HCT116 (cell line): ENCODE measurements around the gene RSRC1. TPM values are rescaled to one million over a fixed set of nuclear protein-coding genes. Genes with fewer than 3 reads are reported as not detected.

Experiments used
- ATAC-seq: fragments of 200-7000 bp; cut with Tn5 transposase; 2 replicates; pipeline ENCODE4 v1.9.1; 2020; ENCODE audit warnings: mild to moderate bottlenecking, moderate library complexity
- BruUV-seq: library from RNA; stranded (reverse); fragments of 400-500 nt; replicated peaks from 2 replicates; lab custom pipeline; 2021; lab: Mats Ljungman, UMichigan
- CTCF ChIA-PET: fragments of 300-600 bp; sonication (Branson Sonifier 250); formaldehyde crosslinking; loops from one replicate; lab custom pipeline; 2021; ENCODE audit warnings: antibody characterized with exemption; lab: Charles Lee
- POLR2A ChIA-PET: fragments of 300-600, 350-600 bp; sonication (Branson Sonifier 250); formaldehyde crosslinking; loops from one replicate; lab custom pipeline; 2021; ENCODE audit warnings: antibody characterized with exemption; lab: Charles Lee
- RAD21 ChIA-PET, 2 experiments: fragments of 300-600 bp; sonication (Branson Sonifier 250); formaldehyde crosslinking; loops; one replicate each; lab custom pipeline; 2023; ENCODE audit warnings: low total read pairs in 2 of 2; ENCODE audit not compliant: uncharacterized antibody in 2 of 2, unreplicated experiment in 2 of 2, low non-redundant PET in 1 of 2; lab: Charles Lee
- DNase-seq: peaks from one replicate; pipeline ENCODE4 v3.0.0-alpha.2; 2010; ENCODE audit warnings: low read depth, low spot score
- H2AFZ ChIP-seq: fragments of 200-600 bp; shearing (Covaris generic), sonication (generic); 2 replicates; pipeline ENCODE4 v1.6.1; 2017; ENCODE audit warnings: low read depth, mixed run types, mixed read lengths, antibody characterized with exemption, low read length; ENCODE audit not compliant: poor library complexity, severe bottlenecking
- H3K27ac ChIP-seq: 2 replicates; pipeline ENCODE4 v1.5.1; 2012; ENCODE audit warnings: low read depth, low read length
- H3K27me3 ChIP-seq: fragments of 200-600 bp; sonication (generic); 2 replicates; pipeline ENCODE4 v1.6.1; 2016; ENCODE audit warnings: mixed run types, low read length, mixed read lengths; ENCODE audit not compliant: insufficient read depth
- H3K36me3 ChIP-seq, 2 experiments: fragments of 200-500 bp in 1 of 2; fragments of 200-600 bp in 1 of 2; sonication (Bioruptor generic) in 1 of 2; sonication (generic) in 1 of 2; 2 replicates each; pipeline versions ENCODE4 v1.5.1 to v1.6.1; 2014 to 2016; ENCODE audit warnings: low read length in 2 of 2, inconsistent platforms in 1 of 2, mixed read lengths in 1 of 2, mixed run types in 1 of 2; ENCODE audit not compliant: insufficient read depth in 2 of 2, control insufficient read depth in 1 of 2
- H3K4me1 ChIP-seq, 2 experiments: fragments of 200-600 bp in 1 of 2; sonication (generic) in 1 of 2; 2 replicates each; pipeline versions ENCODE4 v1.5.1 to v1.6.1; 2012 to 2017; ENCODE audit warnings: low read length in 2 of 2, inconsistent platforms in 1 of 2, mild to moderate bottlenecking in 1 of 2, mixed read lengths in 1 of 2, mixed run types in 1 of 2, moderate library complexity in 1 of 2; ENCODE audit not compliant: insufficient read depth in 2 of 2, control insufficient read depth in 1 of 2
- H3K4me2 ChIP-seq: fragments of 200-600 bp; sonication (generic); 2 replicates; pipeline ENCODE4 v1.6.1; 2017; ENCODE audit warnings: mixed run types, low read length, mixed read lengths
- H3K4me3 ChIP-seq, 2 experiments: fragments of 200-600 bp in 1 of 2; sonication (generic) in 1 of 2; replicated peaks in 1 of 2; 2 replicates each; pipeline ENCODE4 v1.5.1; 2011 to 2016; ENCODE audit warnings: low read length in 2 of 2, control low read depth in 1 of 2, low read depth in 1 of 2, mild to moderate bottlenecking in 1 of 2, mixed read lengths in 1 of 2, mixed run types in 1 of 2
- H3K79me2 ChIP-seq: fragments of 200-600 bp; sonication (generic); 2 replicates; pipeline ENCODE4 v1.6.1; 2017; ENCODE audit warnings: mild to moderate bottlenecking, mixed run types, low read length, moderate library complexity, mixed read lengths; ENCODE audit not compliant: insufficient read depth
- H3K9ac ChIP-seq: fragments of 200-600 bp; sonication (generic); 2 replicates; pipeline ENCODE4 v1.6.1; 2016; ENCODE audit warnings: low read length, mixed read lengths
- H3K9me2 ChIP-seq: fragments of 200-600 bp; sonication (generic), shearing (Covaris generic); 2 replicates; pipeline ENCODE4 v1.6.1; 2017; ENCODE audit warnings: mixed run types, mild to moderate bottlenecking, moderate library complexity; ENCODE audit not compliant: insufficient read depth
- H3K9me3 ChIP-seq, 2 experiments: fragments of 200-500 bp in 1 of 2; fragments of 200-600 bp in 1 of 2; sonication (Bioruptor generic) in 1 of 2; sonication (generic) in 1 of 2; 2 replicates each; pipeline ENCODE4 v1.6.1; 2014 to 2017; ENCODE audit warnings: low read length in 2 of 2, mixed read lengths in 2 of 2, inconsistent platforms in 1 of 2, low read depth in 1 of 2, mild to moderate bottlenecking in 1 of 2, mixed run types in 1 of 2, moderate library complexity in 1 of 2; ENCODE audit not compliant: control insufficient read depth in 1 of 2, insufficient read depth in 1 of 2
- H4K20me1 ChIP-seq: fragments of 200-600 bp; sonication (generic), shearing (Covaris generic); 2 replicates; pipeline ENCODE4 v1.6.1; 2017; ENCODE audit warnings: mixed run types, mild to moderate bottlenecking, moderate library complexity; ENCODE audit not compliant: insufficient read depth
- CBX3 ChIP-seq: IDR thresholded peaks from 2 replicates; pipeline ENCODE4 v1.6.1; 2012; ENCODE audit warnings: low read depth
- CEBPB ChIP-seq: IDR thresholded peaks from 2 replicates; pipeline ENCODE4 v1.6.1; 2012; ENCODE audit warnings: low read depth
- EGR1 ChIP-seq: IDR thresholded peaks from 2 replicates; pipeline ENCODE4 v1.6.1; 2012; ENCODE audit warnings: low read depth
- EZH2 ChIP-seq: fragments of 200-600 bp; sonication (generic); IDR thresholded peaks from 2 replicates; pipeline ENCODE4 v1.6.1; 2017; ENCODE audit warnings: antibody characterized with exemption, mixed run types
- FOSL1 ChIP-seq: IDR thresholded peaks from 2 replicates; pipeline ENCODE4 v1.6.1; 2012; ENCODE audit warnings: low read depth
- JUND ChIP-seq: IDR thresholded peaks from 2 replicates; pipeline ENCODE4 v1.6.1; 2012
- POLR2A ChIP-seq: IDR thresholded peaks from 2 replicates; pipeline ENCODE4 v1.7.0; 2011; ENCODE audit warnings: borderline replicate concordance; ENCODE audit not compliant: insufficient read depth, insufficient read length; ENCODE audit errors: extremely low read depth
- POLR2AphosphoS5 ChIP-seq: IDR thresholded peaks from 2 replicates; pipeline ENCODE4 v1.6.1; 2011; ENCODE audit warnings: mild to moderate bottlenecking, low read depth, low read length, moderate library complexity
- RAD21 ChIP-seq: IDR thresholded peaks from 2 replicates; pipeline ENCODE4 v1.6.1; 2012; ENCODE audit warnings: low read depth, mild to moderate bottlenecking
- SIN3A ChIP-seq: IDR thresholded peaks from 2 replicates; pipeline ENCODE4 v1.6.1; 2012; ENCODE audit warnings: low read depth
- SP1 ChIP-seq: IDR thresholded peaks from 2 replicates; pipeline ENCODE4 v1.6.1; 2012; ENCODE audit warnings: low read depth
- SRF ChIP-seq: IDR thresholded peaks from 2 replicates; pipeline ENCODE4 v1.6.1; 2012; ENCODE audit warnings: low read depth
- TCF7L2 ChIP-seq: IDR thresholded peaks from 2 replicates; pipeline ENCODE4 v1.7.0; 2011; ENCODE audit warnings: borderline replicate concordance, inconsistent platforms; ENCODE audit not compliant: insufficient read depth, insufficient read length; ENCODE audit errors: extremely low read depth
- YY1 ChIP-seq: IDR thresholded peaks from 2 replicates; pipeline ENCODE4 v1.6.1; 2011; ENCODE audit warnings: low read length, low read depth, moderate library complexity, mild to moderate bottlenecking; ENCODE audit not compliant: insufficient replicate concordance; ENCODE audit errors: extremely low read depth
- intact Hi-C: fragments of 100-400 bp; cut with micrococcal nuclease; formaldehyde crosslinking; loops from 2 replicates; pipeline ENCODE4 v1.10.0; 2022
- total RNA-seq: library from RNA; stranded (reverse); gene quantifications from one replicate; pipeline ENCODE4 v1.2.1, GENCODE V29; 2021; ENCODE audit not compliant: unreplicated experiment
- TF ChIP-seq, protein P1 (sequence below): IDR thresholded peaks from 2 replicates; pipeline ENCODE4 v1.6.1; 2011; ENCODE audit warnings: mild to moderate bottlenecking, low read length, moderate library complexity; ENCODE audit not compliant: insufficient replicate concordance; ENCODE audit errors: extremely low read depth
- TF ChIP-seq, protein P2 (sequence below), 3 experiments: fragments of 200-600 bp in 1 of 3; sonication (generic) in 1 of 3; IDR thresholded peaks in 2 of 3; conservative IDR thresholded peaks in 1 of 3; 2 replicates each; pipeline ENCODE4 v1.5.1; 2012 to 2017; ENCODE audit warnings: low read depth in 2 of 3, low read length in 2 of 3, antibody characterized with exemption in 1 of 3, borderline replicate concordance in 1 of 3, control low read depth in 1 of 3, mild to moderate bottlenecking in 1 of 3, mixed read lengths in 1 of 3, mixed run types in 1 of 3, moderate library complexity in 1 of 3; ENCODE audit not compliant: insufficient read depth in 1 of 3
- TF ChIP-seq, protein P3 (sequence below): IDR thresholded peaks from 2 replicates; pipeline ENCODE4 v1.6.1; 2012; ENCODE audit warnings: low read depth

Gene RSRC1
- total RNA-seq, 1 experiment from 2014 or later = 37.1 TPM

DNA sequence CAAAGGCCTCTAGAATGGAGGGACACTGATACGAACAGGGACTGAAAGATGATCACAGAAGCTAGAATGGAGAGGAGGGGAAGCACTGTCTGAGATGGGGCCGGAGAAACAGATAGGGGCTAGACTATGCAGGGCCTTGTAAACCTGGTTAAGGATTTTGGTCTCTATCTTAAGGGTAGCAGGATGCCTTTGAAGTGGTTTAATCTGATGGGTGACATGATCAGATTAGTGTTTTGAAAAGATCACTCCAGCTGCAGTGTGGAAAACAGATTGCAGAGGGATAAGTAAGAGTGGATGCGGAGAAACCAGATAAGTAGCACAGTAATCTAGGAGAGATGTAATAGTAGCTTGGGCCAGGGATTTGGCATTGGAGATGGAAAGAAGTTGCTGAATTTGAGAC is 108.1 kb downstream of the RSRC1 start:
- TF ChIP-seq YY1 (no peak), SRF (no peak), JUND (no peak), EGR1 (no peak), SP1 (no peak), RAD21 (no peak), POLR2AphosphoS5 (no peak), TCF7L2 (no peak), CEBPB (no peak), EZH2 (no peak), CBX3 (no peak), POLR2A (no peak), FOSL1 (no peak), SIN3A (no peak)
- TF ChIP-seq, protein P1, sequence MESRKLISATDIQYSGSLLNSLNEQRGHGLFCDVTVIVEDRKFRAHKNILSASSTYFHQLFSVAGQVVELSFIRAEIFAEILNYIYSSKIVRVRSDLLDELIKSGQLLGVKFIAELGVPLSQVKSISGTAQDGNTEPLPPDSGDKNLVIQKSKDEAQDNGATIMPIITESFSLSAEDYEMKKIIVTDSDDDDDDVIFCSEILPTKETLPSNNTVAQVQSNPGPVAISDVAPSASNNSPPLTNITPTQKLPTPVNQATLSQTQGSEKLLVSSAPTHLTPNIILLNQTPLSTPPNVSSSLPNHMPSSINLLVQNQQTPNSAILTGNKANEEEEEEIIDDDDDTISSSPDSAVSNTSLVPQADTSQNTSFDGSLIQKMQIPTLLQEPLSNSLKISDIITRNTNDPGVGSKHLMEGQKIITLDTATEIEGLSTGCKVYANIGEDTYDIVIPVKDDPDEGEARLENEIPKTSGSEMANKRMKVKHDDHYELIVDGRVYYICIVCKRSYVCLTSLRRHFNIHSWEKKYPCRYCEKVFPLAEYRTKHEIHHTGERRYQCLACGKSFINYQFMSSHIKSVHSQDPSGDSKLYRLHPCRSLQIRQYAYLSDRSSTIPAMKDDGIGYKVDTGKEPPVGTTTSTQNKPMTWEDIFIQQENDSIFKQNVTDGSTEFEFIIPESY = no peak
- TF ChIP-seq, protein P2, sequence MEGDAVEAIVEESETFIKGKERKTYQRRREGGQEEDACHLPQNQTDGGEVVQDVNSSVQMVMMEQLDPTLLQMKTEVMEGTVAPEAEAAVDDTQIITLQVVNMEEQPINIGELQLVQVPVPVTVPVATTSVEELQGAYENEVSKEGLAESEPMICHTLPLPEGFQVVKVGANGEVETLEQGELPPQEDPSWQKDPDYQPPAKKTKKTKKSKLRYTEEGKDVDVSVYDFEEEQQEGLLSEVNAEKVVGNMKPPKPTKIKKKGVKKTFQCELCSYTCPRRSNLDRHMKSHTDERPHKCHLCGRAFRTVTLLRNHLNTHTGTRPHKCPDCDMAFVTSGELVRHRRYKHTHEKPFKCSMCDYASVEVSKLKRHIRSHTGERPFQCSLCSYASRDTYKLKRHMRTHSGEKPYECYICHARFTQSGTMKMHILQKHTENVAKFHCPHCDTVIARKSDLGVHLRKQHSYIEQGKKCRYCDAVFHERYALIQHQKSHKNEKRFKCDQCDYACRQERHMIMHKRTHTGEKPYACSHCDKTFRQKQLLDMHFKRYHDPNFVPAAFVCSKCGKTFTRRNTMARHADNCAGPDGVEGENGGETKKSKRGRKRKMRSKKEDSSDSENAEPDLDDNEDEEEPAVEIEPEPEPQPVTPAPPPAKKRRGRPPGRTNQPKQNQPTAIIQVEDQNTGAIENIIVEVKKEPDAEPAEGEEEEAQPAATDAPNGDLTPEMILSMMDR (IDR thresholded peaks at IDR 0.05 in 2 of 3, conservative IDR thresholded peaks at IDR 0.05 in 1 of 3; ENCODE audit: borderline replicate concordance in 1 of 3, insufficient read depth in 1 of 3, low read depth in 2 of 3, low read length in 2 of 3) = no peak
- TF ChIP-seq, protein P3, sequence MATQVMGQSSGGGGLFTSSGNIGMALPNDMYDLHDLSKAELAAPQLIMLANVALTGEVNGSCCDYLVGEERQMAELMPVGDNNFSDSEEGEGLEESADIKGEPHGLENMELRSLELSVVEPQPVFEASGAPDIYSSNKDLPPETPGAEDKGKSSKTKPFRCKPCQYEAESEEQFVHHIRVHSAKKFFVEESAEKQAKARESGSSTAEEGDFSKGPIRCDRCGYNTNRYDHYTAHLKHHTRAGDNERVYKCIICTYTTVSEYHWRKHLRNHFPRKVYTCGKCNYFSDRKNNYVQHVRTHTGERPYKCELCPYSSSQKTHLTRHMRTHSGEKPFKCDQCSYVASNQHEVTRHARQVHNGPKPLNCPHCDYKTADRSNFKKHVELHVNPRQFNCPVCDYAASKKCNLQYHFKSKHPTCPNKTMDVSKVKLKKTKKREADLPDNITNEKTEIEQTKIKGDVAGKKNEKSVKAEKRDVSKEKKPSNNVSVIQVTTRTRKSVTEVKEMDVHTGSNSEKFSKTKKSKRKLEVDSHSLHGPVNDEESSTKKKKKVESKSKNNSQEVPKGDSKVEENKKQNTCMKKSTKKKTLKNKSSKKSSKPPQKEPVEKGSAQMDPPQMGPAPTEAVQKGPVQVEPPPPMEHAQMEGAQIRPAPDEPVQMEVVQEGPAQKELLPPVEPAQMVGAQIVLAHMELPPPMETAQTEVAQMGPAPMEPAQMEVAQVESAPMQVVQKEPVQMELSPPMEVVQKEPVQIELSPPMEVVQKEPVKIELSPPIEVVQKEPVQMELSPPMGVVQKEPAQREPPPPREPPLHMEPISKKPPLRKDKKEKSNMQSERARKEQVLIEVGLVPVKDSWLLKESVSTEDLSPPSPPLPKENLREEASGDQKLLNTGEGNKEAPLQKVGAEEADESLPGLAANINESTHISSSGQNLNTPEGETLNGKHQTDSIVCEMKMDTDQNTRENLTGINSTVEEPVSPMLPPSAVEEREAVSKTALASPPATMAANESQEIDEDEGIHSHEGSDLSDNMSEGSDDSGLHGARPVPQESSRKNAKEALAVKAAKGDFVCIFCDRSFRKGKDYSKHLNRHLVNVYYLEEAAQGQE = no peak
- ATAC-seq (no peak), DNase-seq (no peak)
- Histone ChIP-seq H3K79me2 (0 out of 2 replicates have a peak, but pooled peaks cover 6% of the 10 kb centered on the region), H2AFZ (no peak overlapping the region), H3K4me1 (no peaks in the 10 kb centered on the region), H3K9me3 (no peaks in the 10 kb centered on the region), H4K20me1 (no peaks in the 10 kb centered on the region), H3K27ac (no peak overlapping the region), H3K27me3 (no peaks in the 10 kb centered on the region), H3K36me3 (no peaks in the 10 kb centered on the region), H3K9me2 (0 out of 2 replicates have a peak, but pooled peaks cover 6% of the 10 kb centered on the region), H3K4me3 (no peak overlapping the region), H3K9ac (no peak overlapping the region), H3K4me2 (no peak overlapping the region)
- intact Hi-C loops = no loop called here
- ChIA-PET POLR2A (no interaction called here), CTCF (no interaction called here), RAD21 (no interaction called here)
- BruUV-seq = no TSS peak
